ENCODE results near the gene MMP12.

The MMP12 gene

GRCh38 chr11:102819491-102819890 lies 55.3 kb downstream of the MMP12 start:
- Histone ChIP-seq H3K27me3 (ENCODE audit: control insufficient read depth, insufficient read depth, low read length) (no peaks in the 10 kb centered on the region), H3K4me1 (ENCODE audit: control insufficient read depth, insufficient read depth, low read length) (no peaks in the 10 kb centered on the region), H3K36me3 (ENCODE audit: control insufficient read depth, insufficient read depth, low read length) (no peaks in the 10 kb centered on the region), H3K4me3 (ENCODE audit: low read length) (no peak overlapping the region), H3K9ac (ENCODE audit: low read length) (no peak overlapping the region), H3K27ac (ENCODE audit: low read depth, low read length) (no peak overlapping the region)

DNA sequence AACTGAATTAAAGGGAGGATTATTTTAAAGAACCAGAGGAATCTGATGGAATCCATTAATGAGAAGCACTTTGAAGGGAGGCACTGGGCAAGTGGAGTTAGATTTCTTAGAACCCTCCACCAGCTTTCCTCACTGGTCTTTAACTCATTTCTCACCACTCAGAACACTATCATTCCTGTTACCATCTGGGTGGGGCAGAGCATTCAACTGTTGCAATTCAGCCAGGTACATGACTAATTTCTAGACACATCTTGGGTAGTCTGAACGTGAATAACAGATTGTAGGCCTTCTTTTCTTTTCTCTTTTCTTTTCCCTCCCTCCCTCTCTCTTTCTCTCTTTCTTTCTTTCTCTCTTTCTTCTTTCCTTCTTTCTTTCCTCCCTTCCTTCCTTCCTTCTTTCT lies 61.3 kb downstream of the MMP12 start:
- Histone ChIP-seq H3K36me3 (ENCODE audit: control insufficient read depth, insufficient read depth, low read length) (no peaks in the 10 kb centered on the region), H3K4me1 (ENCODE audit: control insufficient read depth, insufficient read depth, low read length) (no peaks in the 10 kb centered on the region), H3K4me3 (ENCODE audit: low read length) (no peak overlapping the region), H3K27me3 (ENCODE audit: control insufficient read depth, insufficient read depth, low read length) (no peaks in the 10 kb centered on the region), H3K27ac (ENCODE audit: low read depth, low read length) (no peak overlapping the region), H3K9ac (ENCODE audit: low read length) (no peak overlapping the region)
